CD4-positive, alpha-beta T cell treated with Interferon gamma for 1 hour (primary cell): ENCODE results near the gene FMN1.

Experiments used
- DNase-seq: peaks from one replicate; pipeline ENCODE4 v3.0.0-alpha.2; 2020

FMN1 gene

DNA sequence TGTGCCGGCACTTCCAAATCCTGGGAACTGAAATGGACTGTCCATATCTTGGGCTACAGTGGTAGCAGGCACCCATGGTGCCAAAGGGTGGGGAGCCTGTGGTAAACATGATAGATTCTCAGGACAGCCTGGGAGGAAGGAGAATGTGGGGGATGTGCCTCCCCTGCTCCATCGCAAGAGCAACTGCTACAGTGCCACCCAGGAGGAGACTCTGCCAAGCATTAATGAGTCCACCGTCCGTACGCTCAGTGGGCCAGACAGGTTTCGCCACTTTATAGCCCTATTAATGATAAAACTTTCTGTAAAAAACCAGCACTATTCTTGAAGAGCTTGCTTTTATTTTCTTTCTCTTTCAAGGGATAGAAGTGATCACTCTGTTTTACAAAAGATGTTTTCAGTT, 75.2 kb downstream of the FMN1 start:
- no peak for DNase-seq

DNA sequence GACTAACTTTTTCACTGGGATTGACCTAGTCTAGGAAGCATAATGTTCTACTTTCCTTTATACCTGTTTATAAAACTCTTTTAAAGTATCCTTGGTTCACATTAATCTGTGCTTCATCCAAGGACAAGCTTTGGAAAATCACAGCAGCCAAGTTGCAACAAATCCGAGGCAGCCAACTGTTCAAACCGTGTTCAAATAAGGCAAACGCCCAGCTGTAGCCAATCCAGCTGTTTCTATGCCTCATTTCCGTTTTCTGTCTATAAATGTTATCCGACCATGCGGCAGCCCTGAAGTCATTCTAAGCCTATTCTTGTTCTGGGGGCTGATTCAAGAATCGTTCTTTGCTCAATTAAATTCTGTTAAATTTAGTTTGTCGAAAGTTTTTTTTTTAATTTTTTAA, 78.3 kb downstream of the FMN1 start:
- no peak for DNase-seq

DNA sequence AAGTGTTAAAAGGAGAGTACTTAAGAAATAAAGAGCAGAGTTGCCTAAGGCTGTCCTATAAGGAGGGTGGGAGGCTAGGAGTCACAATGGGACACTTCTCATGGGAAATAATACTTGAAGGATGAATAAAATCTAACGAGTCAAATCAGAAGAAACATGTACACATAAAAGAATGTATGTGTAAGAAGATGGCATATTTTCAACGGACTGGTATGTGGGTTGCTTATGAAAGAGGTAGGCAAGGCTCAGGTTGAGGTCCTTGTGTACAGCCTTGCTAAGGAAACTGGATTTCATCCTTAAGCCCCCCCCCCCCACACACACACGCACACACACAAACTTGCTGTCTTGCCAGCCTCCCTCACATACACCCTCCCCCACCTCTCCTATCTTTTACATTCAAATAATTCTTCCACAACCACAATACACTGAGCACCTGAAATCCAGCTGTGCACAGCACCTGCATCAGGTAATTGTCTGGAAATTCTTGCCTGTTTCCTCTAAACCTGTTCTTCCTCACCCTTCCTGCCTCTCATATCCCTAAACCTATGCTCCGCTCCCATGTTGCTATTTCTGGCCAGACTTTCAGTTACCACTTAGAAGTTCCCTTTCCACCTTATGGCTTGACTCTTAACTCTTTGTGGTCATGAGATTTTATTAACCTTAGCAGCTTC, 79.2 kb downstream of the FMN1 start:
- DNase-seq = no peak

DNA sequence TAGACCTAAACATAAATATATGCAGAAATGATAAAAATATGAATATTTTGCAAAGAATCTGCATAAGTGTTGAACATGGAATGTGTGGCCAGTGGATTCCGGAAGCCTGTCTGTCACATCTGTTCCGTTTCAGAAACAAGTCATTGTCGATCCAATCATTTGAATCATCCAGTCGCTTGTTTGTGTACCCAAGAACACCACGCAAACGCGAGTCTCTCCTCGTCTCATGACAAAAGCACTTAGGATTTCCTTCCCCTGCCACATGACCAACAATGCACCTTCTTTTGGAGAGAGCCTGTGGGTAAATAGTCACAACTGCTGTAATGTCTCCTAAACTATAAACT, 80.2 kb downstream of the FMN1 start:
- DNase-seq = no peak

DNA sequence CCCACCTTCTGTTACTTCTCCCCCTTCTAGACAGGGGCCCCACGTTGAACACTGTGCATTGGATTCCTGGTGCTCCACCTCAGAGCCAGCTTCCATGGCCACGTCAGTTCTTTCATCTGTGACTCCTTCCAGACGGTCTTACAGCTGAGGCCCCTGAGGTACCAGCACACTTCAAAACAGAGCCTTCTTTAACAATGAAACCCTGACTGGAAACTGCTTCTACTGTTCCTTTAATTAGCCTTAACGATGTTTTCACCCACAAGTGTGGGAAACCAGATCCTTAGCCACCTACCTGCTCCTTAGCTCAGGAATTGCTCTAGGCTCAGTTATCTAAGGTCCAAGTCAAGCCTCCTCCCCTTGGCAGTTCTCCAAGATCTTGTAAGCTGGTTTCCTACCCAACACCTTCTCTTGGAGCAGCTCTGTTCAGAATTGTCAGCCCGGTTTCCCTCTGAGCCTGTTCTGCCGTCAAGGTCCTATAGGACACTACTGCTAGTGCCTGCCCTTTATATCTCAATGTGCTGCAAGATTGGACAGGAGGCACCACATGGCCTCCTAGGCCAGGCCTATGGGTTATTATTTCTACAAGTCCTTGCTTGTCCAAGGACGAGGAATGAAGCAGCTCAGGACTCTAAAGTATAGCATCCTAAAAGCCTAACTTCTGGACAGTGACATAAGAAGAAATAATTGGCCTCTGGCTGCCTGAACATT, 80.7 kb downstream of the FMN1 start:
- DNase-seq = no peak

DNA sequence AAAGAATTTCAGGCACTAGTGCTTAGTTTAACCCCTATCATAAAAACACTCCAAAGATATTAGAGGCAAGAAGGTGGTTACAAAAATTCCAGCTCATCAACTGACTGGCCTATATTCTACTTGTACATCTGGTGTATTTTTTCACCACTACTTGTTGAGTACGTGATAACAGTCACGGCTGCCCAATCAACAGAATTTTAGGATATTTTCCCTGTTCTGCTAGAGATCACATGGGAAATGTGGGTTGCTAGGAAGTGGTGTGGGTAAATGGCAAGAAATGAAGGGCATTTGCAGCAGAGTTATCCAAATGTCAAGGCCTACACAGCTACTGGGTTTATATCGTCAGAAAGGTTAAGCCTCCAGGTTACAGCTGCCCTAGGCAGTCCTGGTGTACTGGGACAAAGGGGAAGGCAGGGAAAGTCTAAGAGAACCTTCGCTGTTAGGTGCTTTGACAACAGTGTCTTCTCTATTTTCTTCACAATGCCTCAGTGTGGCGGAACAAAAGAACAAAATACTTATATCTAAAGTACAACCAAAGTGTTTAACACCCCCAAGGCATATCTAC, 81.9 kb downstream of the FMN1 start:
- no peak for DNase-seq

DNA sequence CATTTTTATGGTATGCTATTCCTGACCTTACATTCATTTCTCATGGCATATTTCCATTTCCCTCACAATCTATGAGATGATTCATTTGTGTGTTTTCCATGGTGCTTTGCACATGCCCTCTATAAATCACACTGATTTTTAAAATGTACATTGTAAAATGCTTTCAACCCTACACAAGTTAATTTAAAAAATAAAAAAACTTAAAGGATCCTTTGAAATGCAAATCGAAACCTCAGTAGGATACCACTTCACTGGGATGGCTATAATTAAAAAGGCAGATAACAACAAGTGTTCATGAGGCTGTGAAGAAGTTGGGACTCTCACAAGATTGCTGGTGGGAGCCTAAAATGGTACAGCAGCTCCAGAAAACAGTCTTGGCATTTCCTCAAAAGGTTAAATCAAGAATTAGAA, 83.5 kb downstream of the FMN1 start:
- DNase-seq = no peak

DNA sequence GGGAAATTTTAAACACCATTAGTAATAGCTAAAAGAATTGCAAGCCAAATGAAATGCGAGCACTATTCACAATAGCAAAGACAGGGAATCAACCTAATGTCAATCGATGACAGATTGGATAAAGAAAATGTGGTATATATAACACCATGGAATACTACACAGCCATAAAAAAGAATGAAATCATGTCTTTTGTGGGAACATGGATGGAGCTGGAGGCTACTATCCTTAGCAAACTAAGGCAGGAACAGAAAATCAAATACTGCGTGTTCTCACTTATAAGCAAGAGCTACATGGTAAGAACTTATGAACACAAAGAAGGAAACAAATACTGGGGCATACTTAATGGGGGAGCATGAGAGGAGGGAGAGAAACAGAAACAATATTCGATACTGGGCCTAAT, 85.2 kb downstream of the FMN1 start:
- DNase-seq = no peak

DNA sequence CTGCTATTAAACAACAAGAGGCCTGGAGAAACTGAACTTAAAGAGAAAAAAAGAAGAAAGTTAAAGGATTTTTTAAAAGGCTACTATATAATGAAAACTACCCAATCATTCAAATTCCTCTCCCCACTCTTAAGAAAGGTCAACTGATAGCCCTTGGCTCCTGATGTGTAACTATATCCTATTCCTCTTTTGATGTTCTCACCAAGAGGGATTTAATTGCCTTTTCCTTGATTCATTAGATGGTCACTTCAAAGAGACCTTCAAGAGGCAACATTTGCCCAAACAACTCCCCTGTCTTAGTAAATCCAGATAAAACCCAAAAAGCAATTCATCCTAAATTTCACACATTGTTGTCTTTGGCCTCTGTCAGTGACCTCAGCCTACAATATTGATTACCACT, 86.0 kb downstream of the FMN1 start:
- DNase-seq = no peak

DNA sequence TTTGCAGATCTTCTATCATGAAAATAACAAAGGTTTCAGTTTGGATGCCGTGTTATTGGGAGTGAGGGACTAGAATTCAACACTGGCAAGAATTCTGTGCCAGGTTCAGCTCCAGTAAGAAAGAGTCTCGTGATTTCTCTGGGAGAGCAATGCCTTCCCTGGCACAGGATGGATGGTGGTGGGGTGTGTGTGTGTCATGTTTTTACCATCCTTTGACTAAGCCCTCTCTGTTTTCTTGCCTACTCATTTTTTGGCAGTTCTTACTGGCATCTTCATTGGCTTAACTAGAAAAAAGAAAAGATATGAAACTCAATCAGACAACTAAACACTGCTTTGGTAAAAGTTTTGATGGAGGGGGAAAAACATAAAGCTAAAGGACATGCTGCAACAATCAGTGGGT, 86.6 kb downstream of the FMN1 start:
- DNase-seq = no peak

DNA sequence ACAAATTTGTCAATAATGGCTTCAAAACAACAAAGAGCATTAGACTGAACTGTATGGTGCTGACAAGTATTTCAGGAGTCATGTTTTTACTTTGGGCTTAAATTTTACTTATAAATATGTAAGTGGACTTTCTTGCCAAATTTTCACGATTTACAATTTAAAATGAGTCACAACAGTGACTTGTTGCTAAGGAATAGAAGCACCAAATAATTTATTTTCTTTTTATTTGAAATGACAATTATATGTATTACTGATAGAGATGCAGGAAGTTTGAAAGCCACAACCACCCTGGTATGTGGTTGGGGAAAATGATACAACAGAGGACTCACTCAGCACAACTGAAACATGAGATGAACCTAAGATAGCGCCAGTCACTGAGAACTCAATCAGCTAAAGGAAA, 90.3 kb downstream of the FMN1 start:
- DNase-seq = no peak

DNA sequence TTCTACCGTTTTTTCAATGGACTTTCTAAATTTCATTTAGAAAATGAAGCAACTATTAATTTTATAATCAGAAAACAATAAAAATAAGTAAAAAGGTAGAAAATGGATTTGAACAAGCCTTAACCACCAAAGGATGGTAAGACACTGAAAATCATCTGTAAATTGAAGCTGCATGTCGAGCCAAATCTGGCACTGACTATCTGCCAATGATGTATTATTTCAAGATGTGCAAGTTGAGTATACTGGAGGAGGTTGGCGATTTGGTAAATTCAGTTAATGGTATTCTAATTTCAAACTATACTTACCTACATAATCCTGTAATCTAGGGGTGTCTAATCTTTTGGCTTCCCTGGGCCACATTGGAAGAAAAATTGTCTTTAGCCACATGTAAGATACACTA, 93.5 kb downstream of the FMN1 start:
- no peak for DNase-seq

DNA sequence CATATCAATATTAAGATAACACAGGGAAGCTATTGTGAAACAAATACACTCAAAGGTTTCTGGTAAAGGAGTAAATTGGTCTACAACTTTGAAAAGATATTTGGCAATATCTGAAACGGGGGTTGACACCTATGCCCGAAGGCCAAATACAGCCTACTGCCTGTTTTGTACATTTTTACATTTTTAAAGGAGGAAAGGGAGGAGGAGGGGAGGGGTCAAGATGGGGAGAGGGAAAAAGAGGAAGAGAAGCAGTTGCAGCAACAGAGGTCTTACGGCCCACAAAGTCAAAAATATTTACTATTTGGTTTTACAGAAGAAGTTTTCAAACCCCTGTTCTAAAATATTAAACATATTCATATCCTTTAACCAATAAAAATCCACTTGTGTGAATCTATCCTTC, 94.2 kb downstream of the FMN1 start:
- no peak for DNase-seq

DNA sequence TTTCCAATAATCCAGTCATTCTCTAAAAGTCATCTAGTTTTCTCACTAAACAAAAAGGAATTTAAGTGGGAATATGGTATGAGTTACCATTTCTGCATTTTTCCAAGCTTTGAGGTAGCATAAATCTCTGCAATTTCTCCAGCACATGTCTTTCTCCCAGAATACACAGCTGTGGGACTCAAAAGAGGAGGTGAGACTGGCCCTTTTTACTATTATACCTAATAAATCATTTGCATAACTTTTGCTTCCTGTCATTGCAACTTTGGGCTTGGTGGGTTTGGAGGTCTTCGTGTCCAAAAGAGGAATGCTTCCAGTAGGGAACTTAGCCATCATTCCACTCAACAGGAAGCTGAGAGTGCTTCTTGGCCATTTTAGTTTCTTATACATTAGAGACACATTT, 94.8 kb downstream of the FMN1 start:
- no peak for DNase-seq

DNA sequence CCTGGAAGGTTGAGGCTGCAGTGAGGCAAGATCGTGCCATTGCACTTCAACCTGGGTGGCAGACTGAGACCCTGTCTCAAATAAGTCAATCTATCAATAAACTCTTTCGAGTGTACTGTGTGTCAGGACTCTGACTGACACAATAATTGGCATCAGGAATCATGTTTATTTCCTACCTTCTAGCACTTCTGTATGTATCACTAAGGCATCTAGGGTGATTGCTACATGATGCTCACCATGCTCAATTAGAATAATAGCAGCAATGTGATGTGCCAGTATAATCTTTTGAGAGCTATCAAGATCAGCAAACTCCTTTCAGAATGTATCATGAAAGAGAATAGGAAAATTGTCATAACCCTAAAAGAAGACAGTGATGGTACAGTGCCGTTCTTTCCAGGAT, 95.3 kb downstream of the FMN1 start:
- no peak for DNase-seq

DNA sequence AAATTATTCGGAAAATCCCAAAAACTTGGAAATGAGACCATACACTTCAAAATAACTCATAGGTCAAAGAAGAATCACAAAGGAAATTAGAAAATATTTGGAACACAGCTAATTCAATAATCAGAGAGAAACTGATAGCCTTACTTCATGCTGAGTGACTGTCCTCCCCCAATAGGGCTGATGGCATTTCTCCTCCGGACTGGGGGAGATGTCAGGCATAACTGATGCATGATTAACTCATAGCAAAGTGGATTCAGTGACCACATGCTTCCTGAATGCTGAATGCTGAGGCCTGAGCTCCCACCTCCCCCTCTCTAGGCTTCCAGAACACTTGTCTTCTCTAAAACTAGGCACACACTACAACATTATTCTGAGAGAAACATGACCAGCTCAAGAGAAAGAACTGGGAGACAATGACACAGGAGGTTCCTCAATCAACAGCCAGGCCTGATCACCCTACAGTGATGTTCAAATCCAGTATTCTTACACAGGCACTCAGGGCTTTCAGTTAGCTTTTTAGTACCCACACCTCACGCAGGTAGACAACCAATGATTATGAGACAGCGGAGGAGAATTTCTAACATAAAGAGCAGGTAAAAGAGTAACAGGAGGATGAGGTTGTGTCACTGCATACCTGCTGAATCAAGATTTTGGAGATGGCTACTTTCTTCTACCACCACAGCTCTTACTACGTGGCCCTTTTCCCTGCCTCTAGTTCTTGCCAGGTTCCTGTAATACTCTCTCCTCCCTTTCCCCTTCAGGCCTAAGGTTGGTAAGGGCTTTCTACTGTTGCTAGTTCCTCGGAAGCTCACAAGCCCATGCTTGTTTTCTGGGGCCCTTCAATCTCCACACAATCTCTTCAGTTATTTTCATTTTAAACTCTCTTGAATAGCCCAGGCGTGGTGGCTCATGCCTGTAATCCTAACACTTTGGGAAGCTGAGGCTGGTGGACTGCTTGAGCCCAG, 96.1 kb downstream of the FMN1 start:
- DNase-seq = no peak

DNA sequence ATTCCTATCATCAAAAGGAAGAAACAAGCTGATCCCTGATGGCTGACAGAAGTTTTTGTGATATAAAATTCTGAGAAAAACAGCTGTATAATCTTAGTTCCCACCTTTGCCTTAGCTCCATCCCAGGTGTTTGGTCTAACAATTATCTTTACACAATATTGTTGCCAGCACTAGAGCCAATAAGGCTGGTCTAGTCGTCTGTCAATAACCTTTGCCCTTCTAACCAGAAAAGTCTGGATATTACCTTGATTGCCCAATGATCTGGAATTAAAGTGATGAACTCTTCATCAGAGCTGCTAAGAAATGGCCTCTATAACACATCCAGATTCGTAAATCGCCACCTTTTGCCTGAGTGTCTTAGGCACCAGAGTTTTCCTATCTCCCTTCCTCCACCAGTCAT, 98.4 kb downstream of the FMN1 start:
- DNase-seq = no peak

DNA sequence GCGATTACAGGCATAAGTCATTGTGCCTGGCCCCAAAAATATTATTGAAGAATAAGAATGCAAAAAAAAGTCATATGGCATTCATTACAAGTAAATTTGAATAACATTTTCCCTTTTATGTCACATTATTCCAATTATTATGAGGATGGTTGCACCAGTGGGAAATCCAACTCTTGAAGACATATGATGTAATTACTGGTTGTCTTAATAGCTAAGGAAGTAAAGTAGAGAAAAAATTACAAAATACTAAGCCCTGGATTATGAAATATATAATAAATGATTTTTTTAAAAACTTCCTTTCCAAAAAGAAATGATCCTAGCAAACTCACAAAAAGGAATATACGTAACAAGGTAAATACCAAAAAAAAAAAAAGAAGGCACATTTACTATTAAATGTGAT, 98.9 kb downstream of the FMN1 start:
- no peak for DNase-seq

DNA sequence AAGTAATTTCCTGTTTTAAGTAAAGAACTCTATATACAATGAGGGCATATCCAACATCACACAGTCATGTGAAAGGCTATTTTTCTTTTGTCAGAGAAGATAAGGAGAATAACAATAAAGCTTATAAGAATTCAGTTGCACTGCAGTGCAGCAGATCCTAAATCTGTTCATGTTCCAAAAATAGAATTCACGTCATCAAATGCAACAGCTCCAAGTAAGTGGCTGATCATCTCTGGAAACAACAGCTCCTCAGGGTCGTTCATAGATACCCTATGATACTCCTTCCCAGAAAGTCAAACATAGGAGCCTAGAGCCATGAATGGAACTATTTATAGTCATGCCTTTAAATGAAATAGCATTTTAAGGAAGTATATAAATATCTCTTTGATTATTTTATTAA, 100.2 kb downstream of the FMN1 start:
- DNase-seq = no peak

DNA sequence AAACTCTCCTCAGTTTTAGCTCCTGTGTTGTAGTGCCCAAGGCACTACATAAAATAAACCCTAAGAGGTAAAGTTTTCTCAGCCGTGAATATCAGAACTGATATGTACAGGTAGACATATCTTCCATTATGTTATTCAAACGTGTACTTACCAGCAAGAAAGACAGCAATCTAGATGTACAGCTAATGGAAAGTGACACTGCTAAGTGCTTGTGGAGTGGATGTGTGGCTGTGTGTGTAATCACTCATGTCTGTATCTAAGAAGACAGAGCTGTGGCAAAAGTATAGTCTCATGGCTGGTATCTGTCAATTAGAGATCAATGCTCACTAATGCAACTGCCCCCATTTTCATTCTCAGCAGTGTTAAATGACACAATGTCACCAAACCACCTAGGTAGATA, 101.3 kb downstream of the FMN1 start:
- DNase-seq = no peak

DNA sequence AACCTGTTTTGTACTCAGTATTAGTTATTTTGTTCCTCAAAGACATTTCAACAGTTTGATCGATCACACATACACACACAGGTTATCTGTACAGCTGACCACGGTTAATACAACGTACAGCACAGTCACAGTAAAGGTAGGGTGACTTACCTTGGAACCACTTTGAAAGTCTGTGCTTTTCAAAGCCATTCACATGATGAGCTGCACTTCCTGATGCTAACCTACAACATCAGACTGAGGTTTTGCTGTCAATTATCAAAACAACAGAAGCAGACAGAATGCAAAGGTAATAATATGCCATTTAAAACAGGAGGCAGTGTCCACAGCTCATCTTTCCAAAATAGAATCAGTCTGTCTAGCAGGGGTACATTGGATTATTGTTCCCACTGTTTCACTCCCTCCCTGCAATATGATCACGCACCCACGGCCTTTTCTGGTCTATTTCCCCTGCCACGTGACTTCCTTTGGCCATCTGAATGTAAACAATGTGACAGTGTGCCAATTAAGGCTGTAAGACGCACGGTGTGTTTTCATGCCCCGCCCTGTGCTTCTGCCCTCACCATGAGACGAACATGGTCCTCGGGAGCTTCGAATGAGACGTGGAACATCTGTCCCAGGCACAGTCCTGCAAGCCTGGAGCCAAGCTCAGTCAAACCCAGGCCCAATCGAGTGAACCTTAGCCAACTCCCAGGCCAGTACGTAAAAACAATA, 102.4 kb downstream of the FMN1 start:
- DNase-seq = no peak

DNA sequence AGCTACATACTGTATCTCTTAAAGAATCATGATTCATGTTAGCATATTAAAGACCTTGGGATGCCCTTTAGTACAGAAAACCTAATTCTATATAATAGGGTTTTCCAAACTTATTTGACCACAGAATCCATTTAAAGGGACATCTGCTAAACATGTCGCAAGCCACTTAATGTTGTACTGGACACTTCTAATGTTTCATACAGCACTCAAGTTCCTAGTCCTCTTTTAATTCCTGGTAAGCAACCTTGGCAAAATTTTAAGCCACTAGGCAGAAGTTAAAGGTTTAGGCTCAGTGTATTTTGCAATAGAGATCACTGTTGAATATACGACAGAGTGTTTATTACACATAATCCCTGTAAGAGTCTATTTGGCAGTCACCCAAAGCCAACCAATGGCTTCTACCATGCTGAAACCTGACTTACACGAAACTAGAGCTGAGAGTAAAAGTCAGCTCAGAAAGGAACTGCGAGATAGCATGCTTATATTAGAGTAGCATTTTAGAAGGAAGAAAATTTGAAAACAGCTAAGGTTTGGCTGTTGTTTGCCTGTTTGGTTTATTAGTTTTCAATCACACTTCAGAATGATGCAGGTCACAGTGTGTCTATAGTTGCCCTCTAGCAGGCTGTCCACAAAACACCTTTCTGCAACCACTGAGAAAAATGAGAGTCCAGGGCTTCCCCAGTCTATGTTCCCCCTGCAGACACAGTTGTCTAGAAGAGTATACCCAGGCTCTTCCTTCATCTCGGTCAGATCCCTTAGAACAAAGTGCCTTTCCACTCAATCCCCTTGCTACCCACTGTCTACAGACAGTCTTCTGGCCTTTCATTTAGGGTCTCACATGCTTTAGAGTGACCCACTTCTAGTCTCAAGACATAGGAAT, 104.4 kb downstream of the FMN1 start:
- DNase-seq = no peak
